Mesendoderm (in vitro differentiated cells): ENCODE results near the gene GRID2.

Experiments used
- DNase-seq: peaks from one replicate; pipeline ENCODE4 v3.0.0; 2013
- H2AK5ac ChIP-seq: 2 replicates; pipeline ENCODE4 v1.6.1; 2013; ENCODE audit warnings: low read length, inconsistent platforms
- H2BK120ac ChIP-seq: 2 replicates; pipeline ENCODE4 v1.6.1; 2013; ENCODE audit warnings: low read depth, mild to moderate bottlenecking, low read length, moderate library complexity, mixed read lengths
- H2BK15ac ChIP-seq: replicated peaks from 2 replicates; pipeline ENCODE4 v1.6.1; 2013; ENCODE audit warnings: low read depth, mild to moderate bottlenecking, moderate library complexity
- H2BK5ac ChIP-seq: 2 replicates; pipeline ENCODE4 v1.6.1; 2013; ENCODE audit warnings: low read length, inconsistent platforms
- H3K18ac ChIP-seq: 2 replicates; pipeline ENCODE4 v1.6.1; 2013; ENCODE audit warnings: mild to moderate bottlenecking, low read length, mixed read lengths
- H3K23ac ChIP-seq: one replicate; pipeline ENCODE4 v1.6.1; 2013; ENCODE audit warnings: low read length
- H3K27ac ChIP-seq: 2 replicates; pipeline ENCODE4 v1.5.1; 2013; ENCODE audit warnings: low read depth, mild to moderate bottlenecking, inconsistent platforms, low read length, moderate library complexity
- H3K27me3 ChIP-seq: 2 replicates; pipeline ENCODE4 v1.6.1; 2013; ENCODE audit warnings: low read length, control low read depth, mild to moderate bottlenecking, inconsistent platforms; ENCODE audit not compliant: insufficient read depth, poor library complexity
- H3K36me3 ChIP-seq: 2 replicates; pipeline ENCODE4 v1.6.1; 2013; ENCODE audit warnings: low read length, inconsistent platforms; ENCODE audit not compliant: control insufficient read depth, insufficient read depth
- H3K4ac ChIP-seq: one replicate; pipeline ENCODE4 v1.6.1; 2013; ENCODE audit warnings: low read depth, mild to moderate bottlenecking, low read length, moderate library complexity
- H3K4me1 ChIP-seq: 2 replicates; pipeline ENCODE4 v1.6.1; 2013; ENCODE audit warnings: low read depth, low read length, inconsistent platforms; ENCODE audit not compliant: control insufficient read depth
- H3K4me2 ChIP-seq: 2 replicates; pipeline ENCODE4 v1.6.1; 2013; ENCODE audit warnings: low read length
- H3K4me3 ChIP-seq: 2 replicates; pipeline ENCODE4 v1.5.1; 2013; ENCODE audit warnings: mild to moderate bottlenecking, low read length
- H3K56ac ChIP-seq: one replicate; pipeline ENCODE4 v1.6.1; 2013; ENCODE audit warnings: low read length
- H3K79me1 ChIP-seq: 2 replicates; pipeline ENCODE4 v1.6.1; 2013; ENCODE audit warnings: low read length, inconsistent platforms
- H3K79me2 ChIP-seq: 2 replicates; pipeline ENCODE4 v1.6.1; 2013; ENCODE audit warnings: mild to moderate bottlenecking, low read length; ENCODE audit not compliant: control insufficient read depth, insufficient read depth
- H3K9ac ChIP-seq: 2 replicates; pipeline ENCODE4 v1.6.1; 2013; ENCODE audit warnings: low read length, inconsistent platforms
- H4K5ac ChIP-seq: one replicate; pipeline ENCODE4 v1.6.1; 2013; ENCODE audit warnings: low read length
- H4K8ac ChIP-seq: one replicate; pipeline ENCODE4 v1.6.1; 2013; ENCODE audit warnings: low read depth, mild to moderate bottlenecking, control low read depth, low read length, moderate library complexity
- WGBS: extraction: QIAGEN DNeasy Blood & Tissue Kit; methylation state at CpG from one replicate; pipeline ENCODE4 v1.1.7; 2013; ENCODE audit warnings: low lambda C conversion rate, missing lambda C conversion rate; ENCODE audit not compliant: insufficient coverage; ENCODE audit errors: extremely low coverage; 5-methylcytosine and 5-hydroxymethylcytosine counted together

Gene GRID2

DNA sequence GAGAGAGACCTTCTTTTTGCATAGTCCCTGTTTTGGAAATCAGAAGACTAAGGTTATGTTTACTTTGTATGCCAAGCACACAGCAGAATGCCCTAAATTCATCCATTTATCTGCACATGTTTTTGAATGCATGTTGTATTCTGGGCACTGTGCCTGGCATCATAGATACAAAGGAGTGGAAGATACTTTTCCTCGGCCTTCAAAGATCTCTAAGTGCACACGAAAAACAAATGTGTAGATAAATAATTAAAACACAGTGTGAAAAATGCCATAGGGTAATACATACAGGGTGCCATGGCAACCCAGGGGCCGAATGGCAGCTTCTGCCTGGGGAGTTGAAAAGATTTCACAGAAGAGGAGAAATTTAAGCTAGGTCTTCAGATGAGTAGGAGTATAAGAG, 1134.2 kb downstream of the GRID2 start:
- no peak overlapping the region for H4K8ac ChIP-seq
- H3K36me3 ChIP-seq: no peaks in the 10 kb centered on the region
- H3K9ac ChIP-seq: no peak overlapping the region
- DNase-seq: no peak
- H3K27ac ChIP-seq: no peak overlapping the region
- no peak overlapping the region for H3K18ac ChIP-seq
- no peaks in the 10 kb centered on the region for H3K4me1 ChIP-seq
- H3K79me1 ChIP-seq: no peaks in the 10 kb centered on the region
- no peak overlapping the region for H3K23ac ChIP-seq
- H3K4me3 ChIP-seq: no peak overlapping the region
- H4K5ac ChIP-seq: no peak overlapping the region
- no CpG with 5 or more reads among the region's 3 CpGs for WGBS
- H2AK5ac ChIP-seq: no peak overlapping the region
- H3K4ac ChIP-seq: no peak overlapping the region
- no peak overlapping the region for H3K4me2 ChIP-seq
- H3K79me2 ChIP-seq: no peaks in the 10 kb centered on the region
- H2BK5ac ChIP-seq: no peak overlapping the region
- H2BK15ac ChIP-seq: no peak overlapping the region
- no peak overlapping the region for H3K56ac ChIP-seq
- no peak overlapping the region for H2BK120ac ChIP-seq
- H3K27me3 ChIP-seq: no peaks in the 10 kb centered on the region

DNA sequence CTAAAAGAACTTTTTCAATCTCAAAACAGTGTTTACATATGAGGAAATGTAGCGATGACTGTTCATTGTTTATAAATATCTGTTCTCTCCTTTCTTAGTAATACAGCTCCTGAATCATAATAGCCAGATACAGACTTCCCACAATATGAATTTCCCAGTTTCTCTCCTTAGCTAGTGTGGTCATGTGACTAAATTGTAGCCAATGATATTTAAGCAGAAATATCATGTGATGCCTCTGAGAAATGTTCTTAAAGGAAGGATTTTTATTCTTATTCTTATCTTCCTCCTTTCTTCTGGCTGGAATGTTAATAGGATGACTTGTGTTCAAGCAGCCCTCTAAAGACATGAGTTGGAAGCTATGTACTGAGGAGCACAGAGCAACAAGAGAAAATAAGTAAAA, 1141.1 kb downstream of the GRID2 start:
- H2BK15ac ChIP-seq: no peak overlapping the region
- H3K18ac ChIP-seq: no peak overlapping the region
- no peak overlapping the region for H3K4ac ChIP-seq
- no peaks in the 10 kb centered on the region for H3K4me1 ChIP-seq
- H2BK120ac ChIP-seq: no peak overlapping the region
- no peak overlapping the region for H3K56ac ChIP-seq
- no peak overlapping the region for H3K27ac ChIP-seq
- no peaks in the 10 kb centered on the region for H3K36me3 ChIP-seq
- no peak overlapping the region for H3K9ac ChIP-seq
- DNase-seq: peak; percentile 3
- H2AK5ac ChIP-seq: no peak overlapping the region
- no CpG with 5 or more reads among the region's 1 CpG for whole genome bisulfite sequencing
- no peaks in the 10 kb centered on the region for H3K79me2 ChIP-seq
- H3K79me1 ChIP-seq: no peaks in the 10 kb centered on the region
- no peak overlapping the region for H2BK5ac ChIP-seq
- no peaks in the 10 kb centered on the region for H3K27me3 ChIP-seq
- H3K4me2 ChIP-seq: no peak overlapping the region
- no peak overlapping the region for H4K8ac ChIP-seq
- no peak overlapping the region for H3K4me3 ChIP-seq
- H4K5ac ChIP-seq: no peak overlapping the region
- no peak overlapping the region for H3K23ac ChIP-seq

DNA sequence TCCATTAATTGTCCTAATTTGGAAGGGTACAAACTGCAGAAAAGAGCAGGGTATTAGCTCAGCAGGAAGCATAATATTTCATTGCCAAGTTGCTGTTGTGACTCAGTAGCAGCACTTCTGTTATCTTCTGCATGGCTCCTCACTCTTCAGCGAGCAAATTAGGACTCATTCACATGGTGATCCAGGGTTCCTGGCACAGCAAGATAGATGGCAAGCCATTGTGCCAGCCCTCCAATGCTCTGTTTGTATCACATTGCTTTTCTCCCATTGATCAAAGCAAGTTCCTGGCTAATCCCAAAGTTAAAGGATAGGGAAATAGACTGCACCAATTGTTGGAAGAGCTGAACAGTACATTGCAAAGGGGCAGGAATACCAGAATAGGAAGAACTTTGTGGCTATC, 1142.3 kb downstream of the GRID2 start:
- no peak overlapping the region for H3K18ac ChIP-seq
- no peak overlapping the region for H3K4me2 ChIP-seq
- H3K9ac ChIP-seq: no peak overlapping the region
- no peak overlapping the region for H3K56ac ChIP-seq
- no peak overlapping the region for H4K8ac ChIP-seq
- no peaks in the 10 kb centered on the region for H3K36me3 ChIP-seq
- H3K4me3 ChIP-seq: no peak overlapping the region
- no peak overlapping the region for H2BK5ac ChIP-seq
- H3K4me1 ChIP-seq: no peaks in the 10 kb centered on the region
- no peak overlapping the region for H3K23ac ChIP-seq
- no peaks in the 10 kb centered on the region for H3K27me3 ChIP-seq
- no peak overlapping the region for H2BK15ac ChIP-seq
- DNase-seq: no peak
- H3K79me2 ChIP-seq: no peaks in the 10 kb centered on the region
- no peak overlapping the region for H2AK5ac ChIP-seq
- no peaks in the 10 kb centered on the region for H3K79me1 ChIP-seq
- no CpG with 5 or more reads among the region's 1 CpG for WGBS
- no peak overlapping the region for H3K4ac ChIP-seq
- H2BK120ac ChIP-seq: no peak overlapping the region
- H3K27ac ChIP-seq: no peak overlapping the region
- no peak overlapping the region for H4K5ac ChIP-seq

DNA sequence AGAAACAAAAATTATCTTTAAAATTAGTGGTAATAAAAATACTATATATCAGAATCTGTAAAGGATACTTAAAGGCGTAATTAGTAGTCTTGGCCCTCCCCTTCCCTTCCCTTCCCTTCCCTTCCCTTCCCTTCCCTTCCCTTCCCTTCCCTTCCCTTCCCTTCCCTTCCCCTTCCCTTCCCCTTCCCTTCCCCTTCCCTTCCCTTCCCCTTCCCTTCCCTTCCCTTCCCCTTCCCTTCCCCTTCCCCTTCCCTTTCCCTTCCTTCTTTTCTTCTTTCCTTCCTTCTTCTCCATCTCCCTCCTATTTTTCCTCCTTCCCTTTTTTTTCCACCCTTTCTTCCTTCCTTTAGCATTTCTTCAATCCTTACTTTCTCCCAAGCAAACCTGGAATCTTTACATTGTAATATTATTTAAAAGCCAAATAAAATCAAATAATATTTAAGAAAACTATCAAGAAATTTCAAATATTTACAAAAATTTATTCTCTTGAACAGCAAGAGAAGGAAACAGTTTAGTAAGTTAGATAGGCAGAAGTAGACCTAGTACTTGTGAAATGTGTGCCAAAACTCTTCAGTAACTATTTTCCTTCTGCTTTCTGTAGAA, 1145.0 kb downstream of the GRID2 start:
- no peak overlapping the region for H2BK120ac ChIP-seq
- H4K5ac ChIP-seq: no peak overlapping the region
- H3K27ac ChIP-seq: no peak overlapping the region
- H3K4ac ChIP-seq: no peak overlapping the region
- no peaks in the 10 kb centered on the region for H3K79me2 ChIP-seq
- H2BK15ac ChIP-seq: no peak overlapping the region
- no peak overlapping the region for H3K56ac ChIP-seq
- H3K36me3 ChIP-seq: no peaks in the 10 kb centered on the region
- no peak overlapping the region for H2BK5ac ChIP-seq
- H3K4me2 ChIP-seq: no peak overlapping the region
- no peak overlapping the region for H3K4me3 ChIP-seq
- H2AK5ac ChIP-seq: no peak overlapping the region
- H3K9ac ChIP-seq: no peak overlapping the region
- no peak overlapping the region for H3K18ac ChIP-seq
- no peaks in the 10 kb centered on the region for H3K27me3 ChIP-seq
- WGBS: no CpG with 5 or more reads among the region's 1 CpG
- no peak overlapping the region for H4K8ac ChIP-seq
- no peak overlapping the region for H3K23ac ChIP-seq
- DNase-seq: no peak
- no peaks in the 10 kb centered on the region for H3K4me1 ChIP-seq
- no peaks in the 10 kb centered on the region for H3K79me1 ChIP-seq

DNA sequence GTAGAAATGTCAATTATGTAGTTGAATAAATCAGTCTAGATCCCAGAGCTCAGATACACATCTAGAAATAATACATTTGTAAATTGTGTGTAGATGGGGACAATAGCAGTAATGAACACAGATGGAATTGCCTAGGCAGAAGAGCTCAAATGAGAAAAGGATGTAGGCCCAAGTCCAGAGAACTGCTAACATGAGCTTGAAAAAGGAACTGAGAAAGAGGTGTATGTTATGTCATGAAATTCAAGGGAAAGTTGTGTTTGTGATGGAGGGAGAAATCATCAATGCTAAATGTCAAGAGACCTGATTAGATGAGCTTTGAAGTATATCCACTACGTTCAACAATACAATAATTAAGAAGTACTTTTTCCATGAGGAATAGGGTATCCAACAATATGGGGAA, 1148.2 kb downstream of the GRID2 start:
- WGBS: no CpG with 5 or more reads among the region's 1 CpG
- Histone ChIP-seq H4K8ac (no peak overlapping the region), H2BK5ac (no peak overlapping the region), H2AK5ac (no peak overlapping the region), H4K5ac (no peak overlapping the region), H3K79me1 (no peaks in the 10 kb centered on the region), H2BK15ac (no peak overlapping the region), H3K4ac (no peak overlapping the region), H3K4me2 (no peak overlapping the region), H3K27ac (no peak overlapping the region), H2BK120ac (no peak overlapping the region), H3K27me3 (no peaks in the 10 kb centered on the region), H3K23ac (no peak overlapping the region), H3K36me3 (no peaks in the 10 kb centered on the region), H3K9ac (no peak overlapping the region), H3K18ac (no peak overlapping the region), H3K4me3 (no peak overlapping the region), H3K79me2 (no peaks in the 10 kb centered on the region), H3K4me1 (no peaks in the 10 kb centered on the region), H3K56ac (no peak overlapping the region)
- no peak for DNase-seq

DNA sequence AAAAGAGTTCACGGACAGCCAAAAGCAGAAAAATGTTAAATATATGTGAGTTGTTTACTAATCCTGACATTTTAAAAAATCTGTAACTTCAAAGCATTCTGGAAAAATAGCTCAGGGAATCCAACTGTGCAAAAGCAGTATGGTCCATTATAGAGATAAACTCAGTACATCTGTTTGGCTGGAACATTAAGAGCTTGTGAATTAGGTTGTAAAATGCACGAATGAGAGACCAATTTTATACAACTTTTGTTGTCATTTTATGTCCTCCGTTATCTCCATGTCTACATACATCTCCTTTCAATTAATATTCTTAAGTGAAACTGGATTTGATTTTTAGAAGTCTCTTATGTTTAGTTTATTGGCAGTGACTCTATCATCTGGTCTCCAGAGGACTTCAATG, 1157.8 kb downstream of the GRID2 start:
- H4K5ac ChIP-seq: no peak overlapping the region
- H3K27me3 ChIP-seq: no peaks in the 10 kb centered on the region
- H2AK5ac ChIP-seq: no peak overlapping the region
- no peak overlapping the region for H3K9ac ChIP-seq
- no peak overlapping the region for H3K4me2 ChIP-seq
- H3K27ac ChIP-seq: no peak overlapping the region
- H2BK5ac ChIP-seq: no peak overlapping the region
- H2BK120ac ChIP-seq: no peak overlapping the region
- no peak overlapping the region for H3K4me3 ChIP-seq
- no peak for DNase-seq
- no peak overlapping the region for H3K4ac ChIP-seq
- H3K56ac ChIP-seq: no peak overlapping the region
- no peaks in the 10 kb centered on the region for H3K79me2 ChIP-seq
- no peak overlapping the region for H3K23ac ChIP-seq
- WGBS: no CpG with 5 or more reads among the region's 3 CpGs
- H3K4me1 ChIP-seq: no peaks in the 10 kb centered on the region
- no peaks in the 10 kb centered on the region for H3K79me1 ChIP-seq
- no peak overlapping the region for H2BK15ac ChIP-seq
- no peak overlapping the region for H3K18ac ChIP-seq
- H3K36me3 ChIP-seq: no peaks in the 10 kb centered on the region
- no peak overlapping the region for H4K8ac ChIP-seq
